NCI-H526 treated with DMSO at 0.1 percent for 48 hours (cell line): ENCODE data around the gene ABCB6.
A peak's percentile ranks its signal among the peaks of the same experiment; 100 is the strongest.
"Not testable (repeated sequence)": the region's sequence is repeated elsewhere in the genome, so short reads cannot be mapped to it uniquely, and the experiment has no call there.

Source experiments
- DNase-seq: peaks from one replicate; lab custom pipeline; 2025; lab: John Stamatoyannopoulos, UW

ABCB6 gene

DNA sequence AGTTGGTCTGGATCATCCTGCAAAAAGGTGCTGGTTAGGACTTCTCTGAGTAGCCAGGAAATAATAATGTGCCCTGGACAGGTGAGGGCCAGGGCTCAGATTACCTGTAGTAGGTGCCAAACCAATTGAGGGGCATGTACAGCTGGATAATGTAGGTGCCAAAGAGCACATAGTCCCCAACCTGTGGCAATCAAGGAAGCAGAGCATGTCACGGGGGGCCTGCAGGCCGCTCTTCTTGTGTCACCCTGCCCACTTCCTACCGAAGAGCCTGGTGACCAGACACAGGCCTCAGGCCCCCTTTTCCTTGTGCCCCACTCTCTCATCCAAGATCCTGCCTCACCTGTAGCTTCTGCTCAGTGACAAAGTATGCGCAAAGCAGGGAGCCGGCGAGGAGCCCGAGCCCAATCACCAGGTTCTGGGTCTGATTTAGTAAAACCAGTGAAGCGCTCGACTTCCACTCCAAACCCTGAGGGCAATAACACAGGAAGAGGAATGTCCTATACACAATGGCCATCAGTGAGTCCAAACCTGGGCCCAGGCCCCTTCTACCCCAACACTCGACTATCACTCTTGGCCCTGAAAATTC lies 5.2 kb downstream of the ABCB6 start:
- no peak for DNase-seq

DNA sequence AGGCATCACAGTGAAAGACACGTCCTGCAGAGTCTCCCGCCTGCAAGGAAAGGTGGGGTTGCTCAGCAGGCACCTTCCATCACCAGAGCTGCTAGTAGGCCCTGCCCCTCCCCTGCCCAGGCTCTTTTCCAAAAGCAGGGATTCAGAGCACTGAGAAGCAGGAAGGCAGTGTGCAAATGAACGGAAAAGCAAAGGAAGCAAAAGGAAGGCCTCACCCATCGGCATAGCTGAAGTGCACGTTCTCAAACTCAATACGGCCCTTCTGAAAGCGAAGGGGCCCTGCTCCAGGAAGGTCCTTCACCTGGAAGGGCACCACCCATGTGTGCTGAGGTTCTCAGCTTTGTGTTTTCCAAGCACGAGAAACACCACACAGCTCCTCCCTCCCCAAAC lies 5.7 kb downstream of the ABCB6 start:
- no peak for DNase-seq

DNA sequence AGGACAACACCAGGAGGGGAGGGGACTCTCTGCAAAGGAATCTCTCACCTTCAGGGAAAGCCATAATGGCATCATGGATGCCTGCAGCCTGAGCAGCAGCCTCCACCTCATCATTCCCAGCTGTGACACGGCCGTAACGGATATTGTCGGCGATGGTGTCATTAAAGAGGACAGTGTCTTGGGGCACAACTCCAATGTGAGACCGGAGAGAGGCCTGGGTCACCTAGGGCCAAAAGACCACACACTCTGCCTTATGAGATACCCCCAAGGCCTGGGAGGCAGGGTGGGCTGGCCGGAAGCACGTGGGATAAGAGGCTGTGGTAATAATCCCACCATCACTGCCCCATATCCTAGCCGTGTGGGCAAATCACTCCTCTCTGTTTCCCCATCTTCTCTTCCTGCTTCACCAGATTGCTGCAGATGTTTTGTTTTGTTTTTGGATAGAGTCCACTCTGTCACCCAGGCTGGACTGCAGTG lies 7.8 kb downstream of the ABCB6 start:
- DNase-seq, result no peak

DNA sequence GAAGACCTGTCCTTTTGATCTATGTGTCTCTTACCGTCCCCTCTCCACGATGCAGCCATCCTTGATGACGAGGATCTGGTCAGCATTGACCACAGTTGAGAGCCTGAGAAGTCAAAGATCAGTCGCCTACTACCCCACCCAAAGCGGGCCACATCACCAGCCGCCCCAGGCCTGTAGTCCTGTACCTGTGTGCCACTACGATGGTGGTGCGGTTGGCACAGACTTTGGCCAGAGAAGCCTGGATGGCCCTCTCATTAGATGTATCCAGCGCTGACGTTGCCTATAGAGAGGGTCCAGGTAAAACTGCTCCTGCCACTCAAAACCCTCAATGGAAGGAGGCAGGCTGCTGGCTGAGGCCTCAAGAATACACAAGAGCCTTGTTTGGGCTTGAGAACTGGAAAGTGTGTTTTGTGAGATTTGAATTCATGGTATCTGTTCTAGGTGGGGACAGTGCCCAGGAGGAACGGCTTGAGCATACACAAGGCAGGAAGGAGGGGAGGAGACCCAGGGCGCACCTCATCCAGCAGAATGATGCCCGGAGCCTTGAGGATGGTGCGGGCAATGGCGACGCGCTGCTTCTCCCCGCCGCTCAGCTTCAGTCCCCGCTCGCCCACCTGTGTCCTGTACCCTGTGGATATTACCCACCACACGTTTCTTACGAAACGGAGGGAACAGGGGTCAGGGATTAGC lies 8.4 kb downstream of the ABCB6 start:
- DNase-seq, result no peak

DNA sequence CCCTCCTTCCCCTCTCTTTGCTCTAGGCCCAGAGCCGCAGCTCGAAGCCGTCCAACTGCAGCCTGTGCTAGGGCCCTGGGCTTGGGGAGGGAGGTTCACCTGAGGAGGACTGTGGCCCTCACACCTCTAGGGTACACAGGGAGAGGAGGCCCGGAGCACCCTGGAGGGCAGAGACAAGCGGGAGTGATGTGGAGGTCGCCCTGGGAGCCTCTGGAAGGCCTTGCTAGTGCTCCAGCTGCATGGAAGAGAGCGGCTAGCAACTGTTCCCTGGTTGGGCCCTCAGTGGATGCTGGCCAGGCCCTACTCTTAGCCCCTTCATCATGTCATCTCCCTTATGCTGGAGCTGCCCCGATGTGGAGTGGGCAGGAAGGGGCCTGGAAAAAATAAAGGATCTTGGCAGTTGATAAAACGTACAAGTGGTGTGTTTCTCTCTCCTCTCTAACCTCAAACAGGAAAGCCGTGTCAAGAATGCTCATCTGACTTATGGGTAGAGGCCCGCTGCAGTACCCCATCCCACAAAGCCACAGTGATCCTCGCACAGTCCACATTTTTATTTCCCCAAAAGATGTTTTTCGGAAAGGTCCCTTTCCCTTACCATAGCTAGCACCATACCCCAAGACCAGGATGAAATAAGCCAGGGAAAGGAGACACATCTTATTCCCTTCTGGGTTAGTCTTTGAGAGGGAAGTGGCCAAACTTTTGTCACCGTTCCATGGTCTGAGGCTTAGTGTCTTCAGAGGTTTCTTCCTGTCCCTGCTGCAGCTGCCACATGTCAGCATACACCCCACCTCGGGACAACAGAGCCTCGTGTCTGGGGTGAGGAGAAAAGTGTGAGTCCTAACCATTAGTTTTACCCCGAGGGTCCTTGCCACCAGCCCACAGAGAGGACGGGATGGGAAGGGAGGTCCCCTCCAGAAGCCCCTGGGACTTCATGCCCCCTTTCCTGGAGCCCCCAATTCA lies 9.2 kb downstream of the ABCB6 start:
- DNase-seq, result no peak

DNA sequence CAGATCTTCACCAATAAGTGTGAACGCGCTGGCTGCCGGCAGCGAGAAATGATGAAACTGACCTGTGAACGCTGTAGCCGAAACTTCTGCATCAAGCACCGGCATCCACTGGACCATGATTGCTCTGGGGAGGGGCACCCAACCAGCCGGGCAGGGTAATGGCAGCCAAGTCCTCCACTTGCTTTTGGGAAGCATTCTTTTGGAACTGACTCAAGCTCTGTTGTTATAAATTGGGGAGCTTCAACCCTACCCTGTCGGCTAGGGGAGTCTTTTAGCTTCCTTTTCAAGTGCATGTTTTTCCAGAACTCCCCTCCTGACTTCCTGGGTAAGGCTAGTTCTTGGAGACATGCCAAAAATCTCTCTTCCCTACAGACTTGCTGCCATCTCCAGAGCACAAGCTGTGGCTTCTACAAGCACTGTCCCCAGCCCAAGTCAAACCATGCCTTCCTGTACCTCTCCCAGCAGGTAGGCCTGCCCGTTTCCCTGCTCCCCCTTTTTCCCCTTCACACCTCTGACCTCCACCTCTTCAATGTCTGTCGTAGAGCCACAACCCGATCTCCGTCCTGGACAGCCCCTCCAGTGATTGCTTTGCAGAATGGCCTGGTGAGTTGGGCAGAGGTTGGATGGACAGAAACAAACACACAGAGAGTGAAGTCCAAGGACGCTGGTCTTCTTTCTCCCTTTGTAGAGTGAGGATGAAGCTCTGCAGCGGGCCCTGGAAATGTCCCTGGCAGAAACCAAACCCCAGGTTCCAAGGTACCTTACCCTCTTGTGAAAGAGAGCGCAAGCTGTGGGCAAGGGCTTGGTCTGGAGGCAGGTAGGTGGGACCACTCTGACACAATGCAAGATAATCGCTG lies 10.6 kb downstream of the ABCB6 start:
- no peak for DNase-seq

DNA sequence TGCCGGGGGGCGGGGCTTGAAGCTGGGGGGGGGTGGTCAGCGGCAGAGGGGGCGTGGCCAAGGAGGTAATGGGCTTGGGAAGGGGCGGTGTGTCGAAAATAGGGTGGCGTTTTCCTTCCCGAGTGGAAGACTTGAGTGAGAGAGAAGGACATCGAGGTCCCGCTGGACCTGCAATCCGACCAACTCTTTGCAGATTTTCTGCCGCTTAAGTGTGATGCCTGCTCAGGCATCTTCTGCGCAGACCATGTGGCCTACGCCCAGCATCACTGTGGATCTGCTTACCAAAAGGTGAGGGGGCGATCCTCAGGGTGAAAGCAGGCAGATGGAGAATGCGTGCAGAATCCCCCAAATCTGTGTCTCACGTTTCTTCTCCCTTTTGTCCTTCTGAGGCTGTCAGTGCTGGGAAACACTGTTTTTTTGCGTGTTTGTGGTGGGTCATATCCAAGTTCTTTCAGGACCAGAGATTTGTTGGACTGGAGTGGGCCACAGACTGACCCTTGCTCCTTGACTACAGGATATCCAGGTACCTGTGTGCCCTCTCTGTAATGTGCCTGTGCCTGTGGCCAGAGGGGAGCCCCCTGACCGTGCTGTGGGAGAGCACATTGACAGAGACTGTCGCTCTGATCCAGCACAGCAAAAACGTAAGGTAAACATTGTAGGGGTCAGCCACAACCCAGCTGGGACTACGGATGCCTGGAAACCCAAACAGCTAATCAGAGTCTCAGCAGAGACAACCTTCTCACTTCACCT lies 11.4 kb downstream of the ABCB6 start:
- DNase-seq, result no peak

DNA sequence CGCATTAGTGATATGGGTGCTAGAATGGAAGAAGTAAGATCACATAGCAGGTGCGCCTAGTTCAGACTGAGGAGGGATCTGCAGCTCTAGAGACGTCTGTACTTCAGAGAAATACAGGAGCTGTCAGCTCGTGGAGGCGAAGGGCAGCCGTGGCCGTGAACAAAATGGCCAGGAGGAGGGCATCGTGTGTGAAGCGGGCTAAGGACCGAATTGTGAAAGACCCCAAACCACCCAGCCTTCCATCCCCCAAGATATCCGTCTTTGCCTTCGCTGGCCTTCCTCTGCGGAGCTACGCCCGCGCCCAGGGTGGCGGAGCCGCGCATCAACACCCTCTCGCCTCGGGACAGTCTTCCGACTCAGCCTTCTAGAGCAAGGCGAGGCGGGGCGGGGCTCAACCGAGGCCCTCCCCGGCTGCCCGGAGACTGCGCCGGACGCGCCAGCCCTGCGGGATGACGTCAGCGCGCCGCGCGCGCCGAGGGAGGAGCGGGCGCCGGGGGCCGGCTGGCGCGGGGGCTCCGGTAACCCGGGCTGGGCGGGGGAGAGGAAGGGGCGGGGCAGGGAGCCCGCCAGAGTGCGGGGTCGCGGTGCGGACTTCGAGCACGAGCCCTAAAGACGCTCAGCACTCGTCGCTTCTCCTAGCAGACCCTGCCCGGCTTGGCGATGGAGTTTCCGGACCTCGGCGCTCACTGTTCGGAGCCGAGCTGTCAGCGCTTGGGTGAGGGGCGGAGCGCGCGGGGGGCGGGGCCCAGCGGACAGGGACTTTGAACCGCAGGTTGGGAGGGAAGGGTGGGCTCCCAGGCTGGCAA lies 12.2 kb downstream of the ABCB6 start, which contains the start of gene ZFAND2B:
TSS of gene ZFAND2B (plus strand) at position 455 of the 806 bp plus-strand sequence. CDS start at position 661, 206 bp downstream.
- DNase-seq, result peak; percentile 82

DNA sequence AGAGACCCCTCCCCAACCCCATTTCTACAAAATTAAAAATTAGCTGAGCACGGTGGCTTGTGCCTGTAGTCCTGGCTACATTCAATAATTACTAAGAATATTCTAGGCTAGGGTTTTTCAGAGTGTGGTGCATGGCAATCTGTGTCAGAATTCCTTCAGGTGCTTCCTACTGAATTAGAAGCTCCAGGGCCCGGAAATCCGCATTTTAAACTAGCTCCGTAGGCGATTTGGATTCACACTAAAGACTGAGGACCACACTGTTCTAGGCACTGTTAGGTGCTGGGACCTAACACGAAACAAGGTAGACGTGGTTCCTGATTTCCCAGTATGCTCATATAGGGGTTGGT lies 12.8 kb downstream of the ABCB6 start:
- DNase-seq, result no peak

DNA sequence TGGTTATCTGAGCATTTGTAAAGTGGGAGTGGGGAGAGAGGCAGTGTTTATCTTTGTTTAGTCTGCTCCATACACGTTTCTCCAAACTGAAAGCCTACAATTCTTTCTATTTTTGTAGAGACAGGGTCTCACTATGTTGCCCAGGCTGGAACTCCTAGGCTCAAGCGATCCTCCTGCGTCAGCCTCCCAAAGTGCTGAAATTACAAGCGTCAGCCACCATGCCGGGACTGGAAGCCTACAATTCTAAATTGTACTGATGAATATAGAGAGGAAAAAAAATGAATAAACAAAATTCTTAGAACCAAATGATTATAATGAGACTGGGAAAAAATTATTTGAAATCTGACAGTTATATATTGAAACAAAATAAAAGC lies 13.6 kb downstream of the ABCB6 start:
- no peak for DNase-seq

DNA sequence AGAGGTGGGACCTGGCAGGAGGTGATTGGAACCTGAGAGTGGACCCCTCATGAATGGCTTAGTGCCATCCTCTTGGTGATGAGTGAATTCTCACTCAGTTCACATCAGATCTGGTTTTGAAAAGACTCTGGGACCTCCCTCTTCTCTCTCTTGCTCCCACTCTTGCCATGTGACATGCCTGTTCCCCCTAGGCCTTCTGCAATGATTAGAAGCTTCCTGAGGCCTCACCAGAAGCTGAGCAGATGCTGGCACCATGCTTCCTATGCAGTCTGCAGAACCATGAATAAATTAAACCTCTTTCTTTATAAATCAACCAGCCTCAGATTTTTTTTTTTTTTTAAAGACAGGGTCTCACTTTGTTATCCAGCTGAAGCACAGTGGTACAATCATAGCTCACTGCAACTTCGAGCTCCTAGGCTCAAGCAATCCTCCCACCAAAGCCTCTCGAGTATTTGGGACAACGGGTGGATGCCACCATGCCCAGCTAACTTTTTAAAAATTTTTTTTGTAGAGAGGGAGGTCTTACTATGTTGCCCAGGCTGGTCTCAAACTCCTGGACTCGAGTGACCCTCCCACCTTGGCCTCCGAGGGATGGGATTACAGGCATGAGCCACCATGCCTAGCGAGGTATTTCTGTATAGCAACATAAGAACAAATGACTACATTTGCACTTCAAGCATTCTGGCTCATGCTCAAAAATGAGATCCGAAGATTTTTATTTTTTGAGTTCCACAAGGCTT lies 14.2 kb downstream of the ABCB6 start:
- no peak for DNase-seq

DNA sequence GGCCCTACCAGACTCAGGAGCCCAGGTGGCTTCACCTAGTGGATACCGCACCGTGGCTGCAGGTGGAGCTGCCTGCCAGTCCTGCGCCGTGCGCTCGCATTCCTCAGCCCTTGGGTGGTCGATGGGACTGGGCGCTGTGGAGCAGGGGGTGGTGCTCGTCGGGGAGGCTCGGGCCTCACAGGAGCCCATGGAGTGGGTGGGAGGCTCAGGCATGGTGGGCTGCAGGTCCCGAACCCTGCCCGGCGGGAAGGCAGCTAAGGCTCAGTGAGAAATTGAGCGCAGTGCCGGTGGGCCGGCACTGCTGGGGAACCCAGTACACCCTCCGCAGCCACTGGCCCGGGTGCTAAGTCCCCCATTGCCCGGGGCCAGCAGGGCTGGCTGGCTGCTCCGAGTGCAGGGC lies 17.4 kb downstream of the ABCB6 start:
- not testable (repeated sequence) for DNase-seq

DNA sequence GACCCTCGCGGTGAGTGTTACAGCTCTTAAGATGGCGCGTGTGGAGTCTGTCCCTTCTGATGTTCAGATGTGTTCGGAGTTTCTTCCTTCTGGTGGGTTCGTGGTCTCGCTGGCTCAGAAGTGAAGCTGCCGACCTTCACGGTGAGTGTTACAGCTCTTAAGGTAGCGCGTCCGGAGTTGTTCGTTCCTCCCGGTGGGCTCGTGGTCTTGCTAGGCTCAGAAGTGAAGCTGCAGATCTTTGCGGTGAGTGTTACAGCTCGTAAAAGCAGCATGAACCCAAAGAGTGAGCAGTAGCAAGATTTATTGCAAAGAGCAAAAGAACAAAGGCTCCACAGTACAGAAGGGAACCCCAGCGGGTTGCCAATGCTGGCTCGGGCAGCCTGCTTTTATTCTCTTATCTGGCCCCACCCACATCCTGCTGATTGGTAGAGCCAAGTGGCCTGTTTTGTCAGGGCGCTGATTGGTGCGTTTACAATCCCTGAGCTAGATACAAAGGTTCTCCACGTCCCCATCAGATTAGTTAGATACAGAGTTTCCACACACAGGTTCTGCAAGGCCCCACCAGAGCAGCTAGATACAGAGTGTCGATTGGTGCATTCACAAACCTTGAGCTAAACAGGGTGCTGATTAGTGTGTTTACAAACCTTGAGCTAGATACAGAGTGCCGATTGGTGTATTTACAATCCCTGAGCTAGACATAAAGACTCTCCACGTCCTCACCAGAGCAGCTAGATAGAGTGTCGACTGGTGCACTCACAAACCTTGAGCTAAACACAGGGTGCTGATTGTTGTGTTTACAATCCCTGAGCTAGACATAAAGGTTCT lies 18.0 kb downstream of the ABCB6 start:
- DNase-seq, result peak; percentile 29

DNA sequence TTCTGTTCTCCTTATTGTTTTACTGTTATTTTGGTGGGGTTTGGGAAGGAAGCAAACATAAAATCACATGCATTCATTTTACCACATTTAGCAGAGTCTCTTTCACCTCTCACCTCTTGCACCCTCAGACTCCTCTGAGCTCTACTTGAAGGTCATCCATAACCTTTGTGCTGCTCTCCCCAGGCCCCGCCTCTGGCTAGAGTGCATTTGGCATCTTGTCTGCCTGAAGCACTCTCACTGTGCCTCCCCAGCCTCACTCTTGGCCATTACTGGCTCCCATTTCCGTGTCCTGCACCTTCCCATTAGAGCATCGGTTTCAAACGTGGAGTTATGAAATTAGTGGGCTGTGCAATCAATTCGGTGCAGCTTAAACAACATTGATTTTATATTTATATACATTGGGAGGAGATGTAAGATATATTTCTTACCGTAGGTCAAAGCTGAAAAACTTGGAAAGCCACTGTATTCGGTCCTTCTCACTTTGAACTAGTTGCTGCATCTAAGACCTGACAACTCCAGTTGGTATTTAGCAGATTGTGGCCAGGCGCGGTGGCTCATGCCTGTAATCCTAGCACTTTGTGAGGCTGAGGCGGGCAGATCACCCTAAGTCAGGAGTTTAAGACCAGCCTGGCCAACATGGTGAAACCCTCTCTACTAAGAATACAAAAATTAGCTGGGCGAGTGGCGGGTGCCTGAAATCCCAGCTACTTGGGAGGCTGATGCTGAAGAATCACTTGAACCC lies 19.1 kb downstream of the ABCB6 start:
- peak; percentile 19 for DNase-seq

DNA sequence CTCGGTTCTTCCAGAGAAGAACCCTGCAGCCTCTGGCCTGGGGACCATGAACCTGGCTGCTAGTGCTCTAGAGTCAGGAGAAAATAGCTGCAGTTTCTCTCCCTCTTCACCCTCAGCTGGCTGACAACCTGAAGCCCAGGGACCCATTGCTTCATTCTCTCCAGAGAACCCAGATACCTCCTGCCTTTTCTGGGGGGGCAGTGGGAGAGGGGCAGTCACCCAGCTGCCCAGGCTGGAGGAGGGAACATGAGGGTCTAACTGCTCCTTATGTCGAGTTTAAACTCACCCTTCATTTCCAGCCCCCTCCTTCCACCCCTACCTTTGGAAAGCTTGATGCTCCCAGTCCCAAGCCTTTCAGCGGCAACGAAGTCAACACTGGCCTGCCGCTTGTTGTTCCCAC lies 19.8 kb downstream of the ABCB6 start:
- no peak for DNase-seq

DNA sequence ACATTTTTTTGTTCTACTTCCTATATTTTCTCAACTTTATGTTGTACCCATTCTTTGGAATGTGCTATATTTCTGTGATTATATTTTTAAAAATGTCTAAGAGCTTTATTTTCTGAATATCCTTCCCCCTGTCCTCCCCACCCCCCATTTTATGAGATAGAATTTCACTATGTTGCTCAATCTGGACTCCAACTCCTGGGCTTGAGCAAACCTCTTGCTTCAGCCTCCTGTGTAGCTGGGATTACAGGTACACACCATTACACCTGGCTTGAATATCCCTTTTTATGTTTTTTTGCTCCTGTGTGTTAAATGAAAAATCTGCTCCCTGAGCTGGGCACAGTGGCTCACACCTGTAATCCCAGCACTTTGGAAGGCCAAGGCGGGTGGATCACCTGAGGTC lies 21.4 kb downstream of the ABCB6 start:
- DNase-seq, result no peak

DNA sequence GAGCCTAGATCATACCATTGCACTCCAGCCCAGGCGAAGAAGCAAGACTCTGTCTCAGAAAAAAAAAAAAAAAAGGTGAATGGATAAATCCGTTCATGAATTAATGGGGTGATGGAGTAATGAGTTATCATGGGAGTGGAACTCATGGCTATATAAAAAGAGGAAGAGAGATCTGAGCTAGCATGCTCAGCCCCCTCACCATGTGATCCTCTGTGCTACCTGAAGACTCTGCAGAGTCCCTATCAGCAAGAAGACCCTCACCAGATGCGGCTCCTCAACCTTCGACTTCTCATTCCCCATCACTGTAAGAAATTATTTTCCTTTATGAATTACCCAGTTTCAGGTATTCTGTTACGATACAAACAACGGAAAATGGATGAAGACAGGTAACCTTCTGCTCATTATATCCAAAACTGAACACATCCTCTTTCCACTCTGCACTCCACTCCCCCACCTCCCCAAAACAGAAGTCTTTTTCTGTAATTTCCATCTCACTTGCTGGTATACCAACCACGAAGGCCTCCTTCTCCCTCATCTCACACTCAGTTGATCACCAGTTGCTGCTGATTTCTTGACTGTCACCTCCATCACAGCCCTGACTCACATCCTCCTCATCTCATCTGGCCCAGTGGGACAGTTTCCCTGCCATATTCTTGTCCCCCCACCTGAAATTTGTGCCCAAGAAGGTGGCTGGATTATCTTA lies 31.9 kb downstream of the ABCB6 start:
- no peak for DNase-seq
